ENCODE results near the gene PLXNA1. TPM values are rescaled to one million over a fixed set of nuclear protein-coding genes. Genes with fewer than 3 reads are reported as not detected.

Gene PLXNA1
- total RNA-seq, 1 donor from 2014 or later, result 34.7 TPM

DNA sequence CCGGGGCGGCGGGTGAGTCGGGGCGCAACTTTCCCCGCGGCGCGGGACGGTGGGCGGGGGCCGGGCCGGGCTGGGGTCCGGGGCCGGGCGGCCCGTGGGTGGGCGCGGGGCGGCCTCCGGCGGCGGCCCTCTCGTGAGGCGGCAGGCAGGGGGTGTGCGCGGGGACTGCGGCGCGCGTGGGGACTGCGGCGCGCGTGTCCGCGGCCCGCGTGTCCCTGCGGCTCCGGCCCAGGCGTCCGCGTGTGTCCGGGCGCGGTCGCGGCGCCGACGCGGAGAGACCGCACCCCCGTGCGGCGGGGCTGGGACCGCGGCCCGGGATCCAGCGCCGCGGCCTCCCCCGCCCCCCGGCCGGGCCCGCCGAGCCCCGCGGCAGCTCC is 349 bp downstream of the PLXNA1 start:
- Histone ChIP-seq H2AFZ (replicated peaks) (no peak overlapping the region), H4K20me1 (ENCODE audit: low read depth) (peaks cover 48% of the 10 kb centered on the region), H3K27me3 (peaks cover 14% of the 10 kb centered on the region), H3K4me3 (peak overlapping the region; percentile 98), H3K4me1 (peaks cover 13% of the 10 kb centered on the region), H3K36me3 (no peaks in the 10 kb centered on the region), H3F3A (ENCODE audit: low read depth) (no peaks in the 10 kb centered on the region), H3K9me3 (ENCODE audit: low read depth) (no peaks in the 10 kb centered on the region), H3K9ac (no peak overlapping the region), H3K27ac (no peak overlapping the region), H3K79me2 (ENCODE audit: low read depth) (peaks cover 48% of the 10 kb centered on the region), H3K4me2 (peak overlapping the region; percentile 98)
- no peak for DNase-seq (ENCODE audit: low spot score)
- Mint-ChIP-seq H3K27ac (no peak overlapping the region), H3K9me3 (no peaks in the 10 kb centered on the region), H3K27me3 (ENCODE audit: insufficient read depth, low read depth) (peaks cover 12% of the 10 kb centered on the region), H3K36me3 (no peaks in the 10 kb centered on the region), H3K4me3 (no peak overlapping the region), H3K4me1 (peaks cover 12% of the 10 kb centered on the region)
- TF ChIP-seq EZH2 (IDR thresholded peaks at IDR 0.05), result no peak
- no peak for TF ChIP-seq EZH2phosphoT487 (IDR thresholded peaks at IDR 0.05)
- TF ChIP-seq, protein P1, sequence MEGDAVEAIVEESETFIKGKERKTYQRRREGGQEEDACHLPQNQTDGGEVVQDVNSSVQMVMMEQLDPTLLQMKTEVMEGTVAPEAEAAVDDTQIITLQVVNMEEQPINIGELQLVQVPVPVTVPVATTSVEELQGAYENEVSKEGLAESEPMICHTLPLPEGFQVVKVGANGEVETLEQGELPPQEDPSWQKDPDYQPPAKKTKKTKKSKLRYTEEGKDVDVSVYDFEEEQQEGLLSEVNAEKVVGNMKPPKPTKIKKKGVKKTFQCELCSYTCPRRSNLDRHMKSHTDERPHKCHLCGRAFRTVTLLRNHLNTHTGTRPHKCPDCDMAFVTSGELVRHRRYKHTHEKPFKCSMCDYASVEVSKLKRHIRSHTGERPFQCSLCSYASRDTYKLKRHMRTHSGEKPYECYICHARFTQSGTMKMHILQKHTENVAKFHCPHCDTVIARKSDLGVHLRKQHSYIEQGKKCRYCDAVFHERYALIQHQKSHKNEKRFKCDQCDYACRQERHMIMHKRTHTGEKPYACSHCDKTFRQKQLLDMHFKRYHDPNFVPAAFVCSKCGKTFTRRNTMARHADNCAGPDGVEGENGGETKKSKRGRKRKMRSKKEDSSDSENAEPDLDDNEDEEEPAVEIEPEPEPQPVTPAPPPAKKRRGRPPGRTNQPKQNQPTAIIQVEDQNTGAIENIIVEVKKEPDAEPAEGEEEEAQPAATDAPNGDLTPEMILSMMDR (IDR thresholded peaks at IDR 0.05), result no peak

DNA sequence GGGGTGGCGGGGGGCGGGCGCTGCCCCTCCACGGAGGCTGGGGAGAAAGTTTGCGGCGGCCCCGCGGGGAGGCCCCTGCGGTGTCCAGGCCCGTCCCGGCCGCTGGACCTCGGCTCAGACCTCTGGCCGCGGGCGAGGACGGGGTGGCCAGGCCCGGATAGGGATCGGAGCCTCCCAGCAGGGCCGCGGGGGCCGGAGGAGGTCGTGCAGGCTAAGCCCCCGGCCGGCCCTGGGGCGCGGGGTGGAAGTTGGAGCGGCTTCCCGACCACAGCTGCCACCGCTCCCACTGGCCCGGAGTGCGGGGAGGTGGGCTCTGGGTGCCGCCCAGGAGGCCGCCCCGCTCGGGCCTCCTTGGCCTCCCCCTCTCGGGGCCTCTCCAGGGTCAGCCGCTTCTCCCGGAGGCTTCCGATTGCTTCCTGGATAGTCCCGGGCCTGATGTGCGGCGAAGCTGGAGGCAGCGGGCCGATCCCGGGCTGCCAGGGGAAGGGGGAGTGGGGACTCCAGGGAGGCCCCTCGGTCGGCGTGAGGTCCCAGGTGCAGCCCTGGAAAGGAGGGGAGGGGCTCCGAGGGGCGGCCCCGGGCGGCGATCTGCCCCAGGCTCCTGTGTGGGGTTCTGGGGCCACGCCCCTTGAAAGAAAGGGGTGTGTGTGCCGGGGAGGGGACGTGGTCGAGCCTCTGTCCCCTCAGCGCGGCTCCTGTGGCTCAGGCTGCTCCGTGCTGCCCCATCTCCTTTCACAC is 907 bp downstream of the PLXNA1 start:
- Histone ChIP-seq H3K4me2 (peak overlapping the region; percentile 98), H3K27me3 (peaks cover 14% of the 10 kb centered on the region), H3K9me3 (ENCODE audit: low read depth) (no peaks in the 10 kb centered on the region), H3K4me1 (peaks cover 13% of the 10 kb centered on the region), H3F3A (ENCODE audit: low read depth) (no peaks in the 10 kb centered on the region), H3K27ac (no peak overlapping the region), H3K79me2 (ENCODE audit: low read depth) (peaks cover 54% of the 10 kb centered on the region), H3K4me3 (peak overlapping the region; percentile 98), H3K9ac (peak overlapping the region; percentile 85), H4K20me1 (ENCODE audit: low read depth) (peaks cover 53% of the 10 kb centered on the region), H3K36me3 (no peaks in the 10 kb centered on the region), H2AFZ (replicated peaks) (no peak overlapping the region)
- H3K4me1 Mint-ChIP-seq, result peaks cover 12% of the 10 kb centered on the region
- no peaks in the 10 kb centered on the region for H3K9me3 Mint-ChIP-seq
- peak overlapping the region; percentile 83 for H3K4me3 Mint-ChIP-seq
- peak; percentile 84 for DNase-seq (ENCODE audit: low spot score)
- no peaks in the 10 kb centered on the region for H3K36me3 Mint-ChIP-seq
- TF ChIP-seq EZH2phosphoT487 (IDR thresholded peaks at IDR 0.05), result no peak
- no peak overlapping the region for H3K27ac Mint-ChIP-seq
- peaks cover 11% of the 10 kb centered on the region for H3K27me3 Mint-ChIP-seq (ENCODE audit: insufficient read depth, low read depth)

DNA sequence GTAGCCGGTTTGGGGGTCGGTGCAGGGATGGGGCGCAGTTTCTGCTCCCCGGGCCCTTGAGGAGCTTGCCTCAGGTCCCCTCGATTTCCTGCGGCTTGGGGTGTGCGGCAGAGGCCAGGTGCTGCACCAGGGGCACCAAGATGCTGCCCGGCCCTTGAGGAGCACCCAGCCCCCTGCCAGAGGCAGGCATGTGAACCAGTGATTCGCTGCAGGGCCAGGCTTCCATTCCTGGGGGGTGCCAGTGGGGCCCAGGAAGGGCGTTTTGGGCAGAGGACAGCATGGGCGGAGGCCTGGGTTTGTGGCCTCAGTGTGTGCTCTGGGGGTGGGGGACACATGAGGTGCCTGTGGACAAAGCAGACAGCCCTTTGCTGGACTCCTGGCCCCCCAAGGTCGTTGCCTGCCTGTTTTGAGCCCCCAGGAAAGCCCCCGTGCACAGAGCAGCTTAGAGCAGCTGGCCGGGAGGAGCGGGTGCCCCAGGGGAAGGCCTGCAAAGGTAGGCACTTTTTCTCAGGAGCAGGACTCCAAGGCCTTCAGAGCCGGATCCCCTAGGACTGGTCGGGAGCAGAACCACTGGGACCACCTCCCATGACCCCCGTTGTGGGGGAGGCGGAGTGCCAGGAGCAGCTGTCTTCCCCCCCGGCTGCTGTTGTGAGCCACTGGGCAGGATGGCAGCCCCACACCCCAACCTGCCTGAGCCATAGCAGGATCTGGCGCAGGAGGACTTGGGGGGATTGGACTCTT is 1.6 kb downstream of the PLXNA1 start:
- peaks cover 14% of the 10 kb centered on the region for H3K27me3 ChIP-seq
- no peak overlapping the region for H2AFZ ChIP-seq (replicated peaks)
- peak overlapping the region; percentile 85 for H3K9ac ChIP-seq
- Mint-ChIP-seq H3K27ac (no peak overlapping the region), H3K27me3 (ENCODE audit: insufficient read depth, low read depth) (peaks cover 11% of the 10 kb centered on the region), H3K4me1 (peaks cover 12% of the 10 kb centered on the region), H3K9me3 (no peaks in the 10 kb centered on the region), H3K4me3 (peak overlapping the region; percentile 83), H3K36me3 (peaks cover 2% of the 10 kb centered on the region)
- H3F3A ChIP-seq (ENCODE audit: low read depth), result no peaks in the 10 kb centered on the region
- no peak overlapping the region for H3K27ac ChIP-seq
- H3K79me2 ChIP-seq (ENCODE audit: low read depth), result peaks cover 59% of the 10 kb centered on the region
- H3K9me3 ChIP-seq (ENCODE audit: low read depth), result no peaks in the 10 kb centered on the region
- H3K36me3 ChIP-seq, result no peaks in the 10 kb centered on the region
- peaks cover 60% of the 10 kb centered on the region for H4K20me1 ChIP-seq (ENCODE audit: low read depth)
- H3K4me2 ChIP-seq, result peak overlapping the region; percentile 98
- no peak for DNase-seq (ENCODE audit: low spot score)
- H3K4me1 ChIP-seq, result peaks cover 13% of the 10 kb centered on the region
- H3K4me3 ChIP-seq, result peak overlapping the region; percentile 98
- TF ChIP-seq, protein P1 (IDR thresholded peaks at IDR 0.05), result no peak
- TF ChIP-seq EZH2 (IDR thresholded peaks at IDR 0.05), result no peak
- no peak for TF ChIP-seq EZH2phosphoT487 (IDR thresholded peaks at IDR 0.05)

Measured in neural progenitor cell (in vitro differentiated cells).